ENCODE results near the gene FIGNL2. TPM values are rescaled to one million over a fixed set of nuclear protein-coding genes. Genes with fewer than 3 reads are reported as not detected.

Gene FIGNL2
- total RNA-seq, 1 experiment from 2014 or later: 0.27 TPM

DNA sequence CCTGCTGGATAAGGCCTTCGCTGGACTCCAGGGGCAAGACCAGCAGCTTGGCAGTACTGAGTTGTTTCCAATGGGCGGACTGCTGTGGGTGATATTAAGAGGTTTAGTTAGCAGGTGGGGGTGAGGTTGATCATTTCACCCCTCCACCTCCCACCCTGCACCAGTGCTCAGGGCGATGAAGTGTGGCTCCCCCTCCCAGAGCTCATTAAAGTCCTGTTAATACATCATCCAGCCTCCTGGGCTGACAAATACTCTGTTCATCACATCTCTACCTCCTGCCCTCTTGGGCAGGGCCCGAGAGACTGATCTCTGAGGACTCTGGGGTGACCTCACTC, 2.4 kb upstream of the FIGNL2 start:
- no peaks in the 10 kb centered on the region for H3K79me2 ChIP-seq (ENCODE audit: insufficient read depth, low read length)
- POLR2A ChIA-PET: no interaction called here
- intact Hi-C loops (cut with micrococcal nuclease): no loop called here
- CTCF ChIA-PET: interaction anchor here (1.7 kb wide), 1 partner anchor 27 kb away, joined by 5 read pairs; no protein-coding TSS in a partner anchor
- RAD21 ChIA-PET (ENCODE audit: low non-redundant PET in 1 of 2, low total read pairs in 2 of 2, uncharacterized antibody in 2 of 2, unreplicated experiment in 2 of 2): no interaction called here
- H3K27ac ChIP-seq (ENCODE audit: low read depth, low read length): no peak overlapping the region
- H3K9me3 ChIP-seq (ENCODE audit: control insufficient read depth in 1 of 2, insufficient read depth in 1 of 2, low read depth in 1 of 2, low read length in 2 of 2): no peaks in the 10 kb centered on the region
- no peaks in the 10 kb centered on the region for H3K27me3 ChIP-seq (ENCODE audit: insufficient read depth, low read length)
- no peaks in the 10 kb centered on the region for H3K9me2 ChIP-seq (ENCODE audit: insufficient read depth)
- no peak overlapping the region for H3K4me2 ChIP-seq (ENCODE audit: low read length)
- BruUV-seq (replicated peaks): no TSS peak
- H3K36me3 ChIP-seq (ENCODE audit: control insufficient read depth in 1 of 2, insufficient read depth in 2 of 2, low read length in 2 of 2): no peaks in the 10 kb centered on the region
- TF ChIP-seq, protein P1, sequence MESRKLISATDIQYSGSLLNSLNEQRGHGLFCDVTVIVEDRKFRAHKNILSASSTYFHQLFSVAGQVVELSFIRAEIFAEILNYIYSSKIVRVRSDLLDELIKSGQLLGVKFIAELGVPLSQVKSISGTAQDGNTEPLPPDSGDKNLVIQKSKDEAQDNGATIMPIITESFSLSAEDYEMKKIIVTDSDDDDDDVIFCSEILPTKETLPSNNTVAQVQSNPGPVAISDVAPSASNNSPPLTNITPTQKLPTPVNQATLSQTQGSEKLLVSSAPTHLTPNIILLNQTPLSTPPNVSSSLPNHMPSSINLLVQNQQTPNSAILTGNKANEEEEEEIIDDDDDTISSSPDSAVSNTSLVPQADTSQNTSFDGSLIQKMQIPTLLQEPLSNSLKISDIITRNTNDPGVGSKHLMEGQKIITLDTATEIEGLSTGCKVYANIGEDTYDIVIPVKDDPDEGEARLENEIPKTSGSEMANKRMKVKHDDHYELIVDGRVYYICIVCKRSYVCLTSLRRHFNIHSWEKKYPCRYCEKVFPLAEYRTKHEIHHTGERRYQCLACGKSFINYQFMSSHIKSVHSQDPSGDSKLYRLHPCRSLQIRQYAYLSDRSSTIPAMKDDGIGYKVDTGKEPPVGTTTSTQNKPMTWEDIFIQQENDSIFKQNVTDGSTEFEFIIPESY (IDR thresholded peaks at IDR 0.05; ENCODE audit: extremely low read depth, insufficient replicate concordance, low read length): no peak
- TF ChIP-seq POLR2A (IDR thresholded peaks at IDR 0.05; ENCODE audit: borderline replicate concordance, extremely low read depth, insufficient read depth, insufficient read length) (no peak), EZH2phosphoT487 (IDR thresholded peaks at IDR 0.05; ENCODE audit: borderline replicate concordance) (no peak), SRF (IDR thresholded peaks at IDR 0.05; ENCODE audit: low read depth) (no peak), POLR2AphosphoS5 (IDR thresholded peaks at IDR 0.05; ENCODE audit: low read depth, low read length) (no peak), SP1 (IDR thresholded peaks at IDR 0.05; ENCODE audit: low read depth) (no peak), ZNF274 (IDR thresholded peaks at IDR 0.05; ENCODE audit: low read depth, low read length) (no peak), RAD21 (IDR thresholded peaks at IDR 0.05; ENCODE audit: low read depth) (no peak), TCF7L2 (IDR thresholded peaks at IDR 0.05; ENCODE audit: borderline replicate concordance, extremely low read depth, insufficient read depth, insufficient read length) (no peak), YY1 (IDR thresholded peaks at IDR 0.05; ENCODE audit: extremely low read depth, insufficient replicate concordance, low read depth, low read length) (no peak), ELF1 (IDR thresholded peaks at IDR 0.05; ENCODE audit: borderline replicate concordance, low read depth) (no peak), SIN3A (IDR thresholded peaks at IDR 0.05; ENCODE audit: low read depth) (no peak), CBX3 (IDR thresholded peaks at IDR 0.05; ENCODE audit: low read depth) (no peak), FOSL1 (IDR thresholded peaks at IDR 0.05; ENCODE audit: low read depth) (no peak), EZH2 (IDR thresholded peaks at IDR 0.05) (no peak)
- TF ChIP-seq, protein P2, sequence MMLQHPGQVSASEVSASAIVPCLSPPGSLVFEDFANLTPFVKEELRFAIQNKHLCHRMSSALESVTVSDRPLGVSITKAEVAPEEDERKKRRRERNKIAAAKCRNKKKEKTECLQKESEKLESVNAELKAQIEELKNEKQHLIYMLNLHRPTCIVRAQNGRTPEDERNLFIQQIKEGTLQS (IDR thresholded peaks at IDR 0.05): no peak
- TF ChIP-seq, protein P3, sequence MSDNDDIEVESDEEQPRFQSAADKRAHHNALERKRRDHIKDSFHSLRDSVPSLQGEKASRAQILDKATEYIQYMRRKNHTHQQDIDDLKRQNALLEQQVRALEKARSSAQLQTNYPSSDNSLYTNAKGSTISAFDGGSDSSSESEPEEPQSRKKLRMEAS (IDR thresholded peaks at IDR 0.05): no peak
- TF ChIP-seq, protein P4, sequence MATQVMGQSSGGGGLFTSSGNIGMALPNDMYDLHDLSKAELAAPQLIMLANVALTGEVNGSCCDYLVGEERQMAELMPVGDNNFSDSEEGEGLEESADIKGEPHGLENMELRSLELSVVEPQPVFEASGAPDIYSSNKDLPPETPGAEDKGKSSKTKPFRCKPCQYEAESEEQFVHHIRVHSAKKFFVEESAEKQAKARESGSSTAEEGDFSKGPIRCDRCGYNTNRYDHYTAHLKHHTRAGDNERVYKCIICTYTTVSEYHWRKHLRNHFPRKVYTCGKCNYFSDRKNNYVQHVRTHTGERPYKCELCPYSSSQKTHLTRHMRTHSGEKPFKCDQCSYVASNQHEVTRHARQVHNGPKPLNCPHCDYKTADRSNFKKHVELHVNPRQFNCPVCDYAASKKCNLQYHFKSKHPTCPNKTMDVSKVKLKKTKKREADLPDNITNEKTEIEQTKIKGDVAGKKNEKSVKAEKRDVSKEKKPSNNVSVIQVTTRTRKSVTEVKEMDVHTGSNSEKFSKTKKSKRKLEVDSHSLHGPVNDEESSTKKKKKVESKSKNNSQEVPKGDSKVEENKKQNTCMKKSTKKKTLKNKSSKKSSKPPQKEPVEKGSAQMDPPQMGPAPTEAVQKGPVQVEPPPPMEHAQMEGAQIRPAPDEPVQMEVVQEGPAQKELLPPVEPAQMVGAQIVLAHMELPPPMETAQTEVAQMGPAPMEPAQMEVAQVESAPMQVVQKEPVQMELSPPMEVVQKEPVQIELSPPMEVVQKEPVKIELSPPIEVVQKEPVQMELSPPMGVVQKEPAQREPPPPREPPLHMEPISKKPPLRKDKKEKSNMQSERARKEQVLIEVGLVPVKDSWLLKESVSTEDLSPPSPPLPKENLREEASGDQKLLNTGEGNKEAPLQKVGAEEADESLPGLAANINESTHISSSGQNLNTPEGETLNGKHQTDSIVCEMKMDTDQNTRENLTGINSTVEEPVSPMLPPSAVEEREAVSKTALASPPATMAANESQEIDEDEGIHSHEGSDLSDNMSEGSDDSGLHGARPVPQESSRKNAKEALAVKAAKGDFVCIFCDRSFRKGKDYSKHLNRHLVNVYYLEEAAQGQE (IDR thresholded peaks at IDR 0.05; ENCODE audit: low read depth): no peak
- TF ChIP-seq, protein P5, sequence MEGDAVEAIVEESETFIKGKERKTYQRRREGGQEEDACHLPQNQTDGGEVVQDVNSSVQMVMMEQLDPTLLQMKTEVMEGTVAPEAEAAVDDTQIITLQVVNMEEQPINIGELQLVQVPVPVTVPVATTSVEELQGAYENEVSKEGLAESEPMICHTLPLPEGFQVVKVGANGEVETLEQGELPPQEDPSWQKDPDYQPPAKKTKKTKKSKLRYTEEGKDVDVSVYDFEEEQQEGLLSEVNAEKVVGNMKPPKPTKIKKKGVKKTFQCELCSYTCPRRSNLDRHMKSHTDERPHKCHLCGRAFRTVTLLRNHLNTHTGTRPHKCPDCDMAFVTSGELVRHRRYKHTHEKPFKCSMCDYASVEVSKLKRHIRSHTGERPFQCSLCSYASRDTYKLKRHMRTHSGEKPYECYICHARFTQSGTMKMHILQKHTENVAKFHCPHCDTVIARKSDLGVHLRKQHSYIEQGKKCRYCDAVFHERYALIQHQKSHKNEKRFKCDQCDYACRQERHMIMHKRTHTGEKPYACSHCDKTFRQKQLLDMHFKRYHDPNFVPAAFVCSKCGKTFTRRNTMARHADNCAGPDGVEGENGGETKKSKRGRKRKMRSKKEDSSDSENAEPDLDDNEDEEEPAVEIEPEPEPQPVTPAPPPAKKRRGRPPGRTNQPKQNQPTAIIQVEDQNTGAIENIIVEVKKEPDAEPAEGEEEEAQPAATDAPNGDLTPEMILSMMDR (IDR thresholded peaks at IDR 0.05 in 2 of 3, conservative IDR thresholded peaks at IDR 0.05 in 1 of 3; ENCODE audit: borderline replicate concordance in 1 of 3, insufficient read depth in 1 of 3, low read depth in 2 of 3, low read length in 2 of 3): no peak
- no peak overlapping the region for H3K9ac ChIP-seq (ENCODE audit: low read length)
- ATAC-seq (no peak), DNase-seq (ENCODE audit: low read depth, low spot score) (no peak)
- H2AFZ ChIP-seq (ENCODE audit: low read depth, low read length, poor library complexity, severe bottlenecking): no peak overlapping the region
- H3K4me1 ChIP-seq (ENCODE audit: control insufficient read depth in 1 of 2, insufficient read depth in 2 of 2, low read length in 2 of 2): peaks cover 0 to 7% of the 10 kb centered on the region in 2 experiments; a peak in 2 of 4 replicates
- no peak overlapping the region for H3K4me3 ChIP-seq (replicated peaks in 1 of 2; ENCODE audit: low read depth in 1 of 2, low read length in 2 of 2)
- no peaks in the 10 kb centered on the region for H4K20me1 ChIP-seq (ENCODE audit: insufficient read depth)
